Measurements from ENCODE around the gene AMH. TPM values are rescaled to one million over a fixed set of nuclear protein-coding genes. Genes with fewer than 3 reads are reported as not detected.
A peak's percentile ranks its signal among the peaks of the same experiment; 100 is the strongest.

The AMH gene
- total and polyA plus RNA-seq, 2 of the 13 experiments (the other 11 are each of a cell fraction or from before 2014, with no cell fraction given) = 0.03 to 0.18 TPM

DNA sequence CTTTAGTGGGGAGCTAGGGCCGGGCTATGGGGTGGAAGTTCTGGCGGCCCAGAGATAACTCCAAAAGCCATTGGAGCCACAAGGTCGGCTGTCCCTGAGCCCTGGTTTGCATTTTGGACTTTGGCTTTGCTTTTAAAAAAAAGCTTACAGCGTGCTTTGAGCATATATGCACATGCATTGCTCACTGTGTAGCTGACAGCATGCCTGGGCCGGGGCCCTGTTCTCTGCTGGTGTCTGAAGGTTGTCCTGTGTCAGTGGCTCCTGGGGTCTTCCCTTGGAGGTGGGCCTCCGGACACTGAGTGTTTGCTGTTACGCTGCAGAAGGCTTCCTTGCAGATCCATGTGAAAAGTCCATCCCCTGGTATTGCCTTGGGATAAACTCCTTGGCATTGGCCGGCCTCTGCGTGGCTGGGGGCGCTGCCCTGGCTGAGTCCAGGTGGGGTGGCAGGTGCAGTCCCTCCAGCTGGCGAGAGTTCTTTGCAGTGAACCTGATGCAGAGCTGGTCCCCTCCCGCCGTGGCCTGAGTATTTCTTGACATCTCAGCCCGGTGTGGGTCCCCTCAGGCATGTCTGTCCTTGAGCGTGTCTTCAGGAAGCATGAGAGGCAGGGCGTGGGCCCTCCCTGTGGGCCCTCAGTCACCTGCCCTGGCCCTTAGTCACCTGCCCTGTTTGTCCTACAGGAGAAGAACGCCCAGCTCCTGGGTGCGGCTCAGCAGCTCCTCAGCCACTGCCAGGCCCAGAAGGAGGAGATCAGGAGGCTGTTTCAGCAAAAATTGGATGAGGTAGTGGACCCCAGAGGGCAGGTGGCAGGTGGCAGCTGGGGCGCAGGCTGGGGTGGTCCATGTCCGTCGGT lies 36.0 kb upstream of the AMH start (continued):
- TF ChIP-seq, protein P1, sequence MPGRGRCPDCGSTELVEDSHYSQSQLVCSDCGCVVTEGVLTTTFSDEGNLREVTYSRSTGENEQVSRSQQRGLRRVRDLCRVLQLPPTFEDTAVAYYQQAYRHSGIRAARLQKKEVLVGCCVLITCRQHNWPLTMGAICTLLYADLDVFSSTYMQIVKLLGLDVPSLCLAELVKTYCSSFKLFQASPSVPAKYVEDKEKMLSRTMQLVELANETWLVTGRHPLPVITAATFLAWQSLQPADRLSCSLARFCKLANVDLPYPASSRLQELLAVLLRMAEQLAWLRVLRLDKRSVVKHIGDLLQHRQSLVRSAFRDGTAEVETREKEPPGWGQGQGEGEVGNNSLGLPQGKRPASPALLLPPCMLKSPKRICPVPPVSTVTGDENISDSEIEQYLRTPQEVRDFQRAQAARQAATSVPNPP (CRISPR knock-in tag; IDR thresholded peaks at IDR 0.05) = peak; percentile 94
- TF ChIP-seq SSRP1 (CRISPR knock-in tag; IDR thresholded peaks at IDR 0.05) (no peak), KLF12 (CRISPR knock-in tag; IDR thresholded peaks at IDR 0.05; ENCODE audit: borderline replicate concordance) (peak; percentile 88; the same call in 1 of the 2 replicates), NFE2L1 (CRISPR knock-in tag; IDR thresholded peaks at IDR 0.05; ENCODE audit: borderline replicate concordance) (no peak), PPARG (CRISPR knock-in tag; conservative IDR thresholded peaks at IDR 0.05) (no peak; the same call in 1 of the 2 replicates), GTF3A (CRISPR knock-in tag; conservative IDR thresholded peaks at IDR 0.05) (no peak), CBX2 (IDR thresholded peaks at IDR 0.05; ENCODE audit: low read depth, low read length) (no peak), CBX2 (CRISPR knock-in tag; IDR thresholded peaks at IDR 0.05; ENCODE audit: low read depth) (no peak)
- TF ChIP-seq, protein P2, sequence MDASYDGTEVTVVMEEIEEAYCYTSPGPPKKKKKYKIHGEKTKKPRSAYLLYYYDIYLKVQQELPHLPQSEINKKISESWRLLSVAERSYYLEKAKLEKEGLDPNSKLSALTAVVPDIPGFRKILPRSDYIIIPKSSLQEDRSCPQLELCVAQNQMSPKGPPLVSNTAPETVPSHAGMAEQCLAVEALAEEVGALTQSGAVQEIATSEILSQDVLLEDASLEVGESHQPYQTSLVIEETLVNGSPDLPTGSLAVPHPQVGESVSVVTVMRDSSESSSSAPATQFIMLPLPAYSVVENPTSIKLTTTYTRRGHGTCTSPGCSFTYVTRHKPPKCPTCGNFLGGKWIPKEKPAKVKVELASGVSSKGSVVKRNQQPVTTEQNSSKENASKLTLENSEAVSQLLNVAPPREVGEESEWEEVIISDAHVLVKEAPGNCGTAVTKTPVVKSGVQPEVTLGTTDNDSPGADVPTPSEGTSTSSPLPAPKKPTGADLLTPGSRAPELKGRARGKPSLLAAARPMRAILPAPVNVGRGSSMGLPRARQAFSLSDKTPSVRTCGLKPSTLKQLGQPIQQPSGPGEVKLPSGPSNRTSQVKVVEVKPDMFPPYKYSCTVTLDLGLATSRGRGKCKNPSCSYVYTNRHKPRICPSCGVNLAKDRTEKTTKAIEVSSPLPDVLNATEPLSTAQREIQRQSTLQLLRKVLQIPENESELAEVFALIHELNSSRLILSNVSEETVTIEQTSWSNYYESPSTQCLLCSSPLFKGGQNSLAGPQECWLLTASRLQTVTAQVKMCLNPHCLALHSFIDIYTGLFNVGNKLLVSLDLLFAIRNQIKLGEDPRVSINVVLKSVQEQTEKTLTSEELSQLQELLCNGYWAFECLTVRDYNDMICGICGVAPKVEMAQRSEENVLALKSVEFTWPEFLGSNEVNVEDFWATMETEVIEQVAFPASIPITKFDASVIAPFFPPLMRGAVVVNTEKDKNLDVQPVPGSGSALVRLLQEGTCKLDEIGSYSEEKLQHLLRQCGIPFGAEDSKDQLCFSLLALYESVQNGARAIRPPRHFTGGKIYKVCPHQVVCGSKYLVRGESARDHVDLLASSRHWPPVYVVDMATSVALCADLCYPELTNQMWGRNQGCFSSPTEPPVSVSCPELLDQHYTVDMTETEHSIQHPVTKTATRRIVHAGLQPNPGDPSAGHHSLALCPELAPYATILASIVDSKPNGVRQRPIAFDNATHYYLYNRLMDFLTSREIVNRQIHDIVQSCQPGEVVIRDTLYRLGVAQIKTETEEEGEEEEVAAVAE (CRISPR knock-in tag; IDR thresholded peaks at IDR 0.05; ENCODE audit: borderline replicate concordance) = peak; percentile 64; the same call in 1 of the 2 replicates
- TF ChIP-seq, protein P3, sequence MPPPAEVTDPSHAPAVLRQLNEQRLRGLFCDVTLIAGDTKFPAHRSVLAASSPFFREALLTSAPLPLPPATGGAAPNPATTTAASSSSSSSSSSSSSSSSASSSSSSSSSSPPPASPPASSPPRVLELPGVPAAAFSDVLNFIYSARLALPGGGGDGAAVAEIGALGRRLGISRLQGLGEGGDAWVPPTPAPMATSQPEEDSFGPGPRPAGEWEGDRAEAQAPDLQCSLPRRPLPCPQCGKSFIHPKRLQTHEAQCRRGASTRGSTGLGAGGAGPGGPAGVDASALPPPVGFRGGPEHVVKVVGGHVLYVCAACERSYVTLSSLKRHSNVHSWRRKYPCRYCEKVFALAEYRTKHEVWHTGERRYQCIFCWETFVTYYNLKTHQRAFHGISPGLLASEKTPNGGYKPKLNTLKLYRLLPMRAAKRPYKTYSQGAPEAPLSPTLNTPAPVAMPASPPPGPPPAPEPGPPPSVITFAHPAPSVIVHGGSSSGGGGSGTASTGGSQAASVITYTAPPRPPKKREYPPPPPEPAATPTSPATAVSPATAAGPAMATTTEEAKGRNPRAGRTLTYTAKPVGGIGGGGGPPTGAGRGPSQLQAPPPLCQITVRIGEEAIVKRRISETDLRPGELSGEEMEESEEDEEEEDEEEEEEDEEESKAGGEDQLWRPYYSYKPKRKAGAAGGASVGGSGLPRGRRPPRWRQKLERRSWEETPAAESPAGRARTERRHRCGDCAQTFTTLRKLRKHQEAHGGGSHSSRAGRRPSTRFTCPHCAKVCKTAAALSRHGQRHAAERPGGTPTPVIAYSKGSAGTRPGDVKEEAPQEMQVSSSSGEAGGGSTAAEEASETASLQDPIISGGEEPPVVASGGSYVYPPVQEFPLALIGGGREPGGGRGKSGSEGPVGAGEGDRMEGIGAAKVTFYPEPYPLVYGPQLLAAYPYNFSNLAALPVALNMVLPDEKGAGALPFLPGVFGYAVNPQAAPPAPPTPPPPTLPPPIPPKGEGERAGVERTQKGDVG (CRISPR knock-in tag; IDR thresholded peaks at IDR 0.05; ENCODE audit: borderline replicate concordance) = no peak; the same call in 1 of the 2 replicates
- TF ChIP-seq, protein P4, sequence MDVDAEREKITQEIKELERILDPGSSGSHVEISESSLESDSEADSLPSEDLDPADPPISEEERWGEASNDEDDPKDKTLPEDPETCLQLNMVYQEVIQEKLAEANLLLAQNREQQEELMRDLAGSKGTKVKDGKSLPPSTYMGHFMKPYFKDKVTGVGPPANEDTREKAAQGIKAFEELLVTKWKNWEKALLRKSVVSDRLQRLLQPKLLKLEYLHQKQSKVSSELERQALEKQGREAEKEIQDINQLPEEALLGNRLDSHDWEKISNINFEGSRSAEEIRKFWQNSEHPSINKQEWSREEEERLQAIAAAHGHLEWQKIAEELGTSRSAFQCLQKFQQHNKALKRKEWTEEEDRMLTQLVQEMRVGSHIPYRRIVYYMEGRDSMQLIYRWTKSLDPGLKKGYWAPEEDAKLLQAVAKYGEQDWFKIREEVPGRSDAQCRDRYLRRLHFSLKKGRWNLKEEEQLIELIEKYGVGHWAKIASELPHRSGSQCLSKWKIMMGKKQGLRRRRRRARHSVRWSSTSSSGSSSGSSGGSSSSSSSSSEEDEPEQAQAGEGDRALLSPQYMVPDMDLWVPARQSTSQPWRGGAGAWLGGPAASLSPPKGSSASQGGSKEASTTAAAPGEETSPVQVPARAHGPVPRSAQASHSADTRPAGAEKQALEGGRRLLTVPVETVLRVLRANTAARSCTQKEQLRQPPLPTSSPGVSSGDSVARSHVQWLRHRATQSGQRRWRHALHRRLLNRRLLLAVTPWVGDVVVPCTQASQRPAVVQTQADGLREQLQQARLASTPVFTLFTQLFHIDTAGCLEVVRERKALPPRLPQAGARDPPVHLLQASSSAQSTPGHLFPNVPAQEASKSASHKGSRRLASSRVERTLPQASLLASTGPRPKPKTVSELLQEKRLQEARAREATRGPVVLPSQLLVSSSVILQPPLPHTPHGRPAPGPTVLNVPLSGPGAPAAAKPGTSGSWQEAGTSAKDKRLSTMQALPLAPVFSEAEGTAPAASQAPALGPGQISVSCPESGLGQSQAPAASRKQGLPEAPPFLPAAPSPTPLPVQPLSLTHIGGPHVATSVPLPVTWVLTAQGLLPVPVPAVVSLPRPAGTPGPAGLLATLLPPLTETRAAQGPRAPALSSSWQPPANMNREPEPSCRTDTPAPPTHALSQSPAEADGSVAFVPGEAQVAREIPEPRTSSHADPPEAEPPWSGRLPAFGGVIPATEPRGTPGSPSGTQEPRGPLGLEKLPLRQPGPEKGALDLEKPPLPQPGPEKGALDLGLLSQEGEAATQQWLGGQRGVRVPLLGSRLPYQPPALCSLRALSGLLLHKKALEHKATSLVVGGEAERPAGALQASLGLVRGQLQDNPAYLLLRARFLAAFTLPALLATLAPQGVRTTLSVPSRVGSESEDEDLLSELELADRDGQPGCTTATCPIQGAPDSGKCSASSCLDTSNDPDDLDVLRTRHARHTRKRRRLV (CRISPR knock-in tag; IDR thresholded peaks at IDR 0.05) = 0 out of 2 replicates have a peak, but pooled peaks have one; percentile 55
- TF ChIP-seq, protein P5, sequence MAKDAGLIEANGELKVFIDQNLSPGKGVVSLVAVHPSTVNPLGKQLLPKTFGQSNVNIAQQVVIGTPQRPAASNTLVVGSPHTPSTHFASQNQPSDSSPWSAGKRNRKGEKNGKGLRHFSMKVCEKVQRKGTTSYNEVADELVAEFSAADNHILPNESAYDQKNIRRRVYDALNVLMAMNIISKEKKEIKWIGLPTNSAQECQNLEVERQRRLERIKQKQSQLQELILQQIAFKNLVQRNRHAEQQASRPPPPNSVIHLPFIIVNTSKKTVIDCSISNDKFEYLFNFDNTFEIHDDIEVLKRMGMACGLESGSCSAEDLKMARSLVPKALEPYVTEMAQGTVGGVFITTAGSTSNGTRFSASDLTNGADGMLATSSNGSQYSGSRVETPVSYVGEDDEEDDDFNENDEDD (CRISPR knock-in tag; IDR thresholded peaks at IDR 0.05; ENCODE audit: borderline replicate concordance) = peak; percentile 86; the same call in 1 of the 2 replicates

Data from HepG2 (cell line).